ENCODE data around the gene NAGK.
A peak's percentile ranks its signal among the peaks of the same experiment; 100 is the strongest.
"Not testable (repeated sequence)": the region's sequence is repeated elsewhere in the genome, so short reads cannot be mapped to it uniquely, and the experiment has no call there.

Gene NAGK

DNA sequence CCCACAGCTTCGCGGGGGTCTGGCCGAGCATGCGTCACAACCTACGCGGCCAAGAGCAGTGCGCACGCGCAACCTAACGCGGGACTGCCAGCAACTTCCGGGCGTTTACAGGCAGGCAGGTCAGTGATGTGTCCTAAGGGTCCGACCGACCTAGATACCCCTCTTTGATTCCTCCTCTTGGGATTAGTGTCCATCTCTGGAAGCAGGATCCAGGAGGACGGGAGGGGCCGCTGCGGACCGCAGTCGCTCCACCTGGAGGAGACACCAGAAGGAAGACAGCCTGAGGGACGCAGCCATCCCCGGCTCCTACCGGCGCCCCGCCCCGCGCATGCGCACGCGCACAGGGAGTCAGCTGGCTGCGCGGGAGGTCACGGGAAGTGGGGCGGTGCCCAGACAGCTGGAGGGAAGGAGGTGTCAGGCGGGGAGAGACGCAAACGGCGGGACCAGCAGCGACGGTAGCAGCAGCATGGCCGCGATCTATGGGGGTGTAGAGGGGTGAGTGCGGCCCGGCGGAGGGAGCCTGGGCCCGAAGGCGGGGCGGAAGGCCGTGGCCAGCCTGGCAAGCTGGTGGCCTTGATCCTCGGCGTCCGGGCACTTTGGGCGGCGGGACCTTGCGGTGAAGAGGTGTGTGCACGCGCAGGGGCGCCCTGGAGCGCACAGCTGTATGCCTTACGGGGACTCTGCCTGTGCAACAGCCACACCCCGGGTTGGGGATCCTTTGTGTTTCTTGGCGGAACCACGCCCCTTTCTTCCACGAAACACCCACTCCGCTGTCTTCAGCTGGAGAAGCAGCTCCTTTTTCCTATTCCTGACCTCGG, at the start of gene NAGK:
TSS of gene NAGK (plus strand) at position 431 of the 818 bp plus-strand sequence. CDS start at position 467, 36 bp downstream.
- in situ Hi-C loops (cut with HindIII; ENCODE audit: low pct_unique_long_range_greater_than_20kb, low sequenced_read_pairs): no loop called here
- no peak for TF ChIP-seq JUND (IDR thresholded peaks at IDR 0.05; ENCODE audit: low read depth)
- peak; percentile 82 to 95 for DNase-seq (ENCODE audit: low read depth in 1 of 2, low spot score in 1 of 2)

DNA sequence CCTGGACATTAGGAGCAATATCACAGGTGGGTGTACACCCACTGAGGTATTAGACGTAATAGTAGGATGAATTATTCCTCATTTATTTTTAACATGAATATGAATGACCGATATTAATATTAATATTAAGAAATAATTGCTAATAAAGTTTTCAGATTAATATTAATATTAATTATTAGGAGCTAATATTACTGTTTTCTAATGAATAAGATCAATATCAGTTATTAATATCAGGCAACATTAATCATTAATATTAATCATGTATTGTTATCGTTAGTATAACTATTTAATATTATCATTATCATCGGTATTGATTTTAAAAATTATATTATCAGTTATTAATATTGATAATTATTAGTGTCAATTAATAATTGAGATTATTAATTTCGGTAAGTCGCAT, 48.5 kb upstream of the NAGK start:
- in situ Hi-C loops (cut with HindIII; ENCODE audit: low pct_unique_long_range_greater_than_20kb, low sequenced_read_pairs); DNase-seq (ENCODE audit: low read depth in 1 of 2, low spot score in 1 of 2): not testable (repeated sequence)

DNA sequence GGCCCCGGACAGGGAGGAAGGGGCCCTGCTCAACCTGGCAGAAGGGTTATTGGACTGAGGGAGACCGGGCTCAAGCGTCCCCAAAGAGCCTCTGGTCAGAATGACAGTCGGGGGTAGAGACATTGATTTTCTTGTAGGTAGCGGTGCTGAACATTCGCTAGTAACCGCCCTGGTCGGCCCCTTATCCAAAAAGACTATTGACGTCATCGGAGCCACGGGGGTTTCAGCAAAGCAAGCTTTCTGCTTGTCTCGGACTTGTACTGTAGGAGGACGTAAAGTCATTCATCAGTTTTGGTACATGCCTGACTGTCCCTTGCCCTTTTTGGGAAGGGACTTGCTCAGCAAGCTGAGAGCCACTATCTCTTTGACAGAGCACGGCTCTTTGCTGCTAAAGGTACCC, 47.1 kb upstream of the NAGK start:
- DNase-seq (ENCODE audit: low read depth in 1 of 2, low spot score in 1 of 2); in situ Hi-C loops (cut with HindIII; ENCODE audit: low pct_unique_long_range_greater_than_20kb, low sequenced_read_pairs): not testable (repeated sequence)

DNA sequence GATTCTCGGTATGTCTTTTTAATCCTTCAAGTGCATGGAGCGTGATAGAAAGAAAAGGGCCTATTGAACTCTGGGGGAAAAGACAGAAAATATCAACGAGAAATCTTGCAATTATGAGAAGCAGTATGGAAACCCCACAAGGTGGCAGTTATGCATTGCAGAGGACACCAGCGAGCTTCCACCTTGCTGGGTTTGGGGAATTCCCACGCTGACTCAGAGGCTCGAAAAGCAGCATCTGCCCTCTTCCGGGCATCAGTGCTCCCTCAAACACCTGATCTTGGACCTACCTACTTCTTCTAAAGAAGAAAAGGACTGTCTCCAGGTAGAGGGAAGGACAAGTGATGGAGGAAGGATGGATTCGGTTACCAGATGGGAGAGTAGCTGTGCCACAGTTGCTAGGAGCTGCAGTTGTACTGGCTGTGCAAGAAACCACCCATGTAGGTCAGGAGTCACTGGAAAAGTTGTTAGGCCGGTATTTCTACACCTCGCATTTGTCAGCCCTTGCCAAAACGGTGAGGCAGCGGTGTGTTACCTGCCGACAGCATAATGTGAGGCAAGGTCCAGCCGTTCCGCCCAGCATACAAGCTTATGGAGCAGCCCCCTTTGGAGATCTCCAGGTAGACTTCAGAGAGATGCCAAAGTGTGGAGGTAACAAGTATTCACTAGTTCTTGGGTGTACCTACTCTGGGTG, 44.8 kb upstream of the NAGK start:
- in situ Hi-C loops (cut with HindIII; ENCODE audit: low pct_unique_long_range_greater_than_20kb, low sequenced_read_pairs): not testable (repeated sequence)
- DNase-seq (ENCODE audit: low read depth in 1 of 2, low spot score in 1 of 2): peak in 1 of 2 experiments; percentile 85

DNA sequence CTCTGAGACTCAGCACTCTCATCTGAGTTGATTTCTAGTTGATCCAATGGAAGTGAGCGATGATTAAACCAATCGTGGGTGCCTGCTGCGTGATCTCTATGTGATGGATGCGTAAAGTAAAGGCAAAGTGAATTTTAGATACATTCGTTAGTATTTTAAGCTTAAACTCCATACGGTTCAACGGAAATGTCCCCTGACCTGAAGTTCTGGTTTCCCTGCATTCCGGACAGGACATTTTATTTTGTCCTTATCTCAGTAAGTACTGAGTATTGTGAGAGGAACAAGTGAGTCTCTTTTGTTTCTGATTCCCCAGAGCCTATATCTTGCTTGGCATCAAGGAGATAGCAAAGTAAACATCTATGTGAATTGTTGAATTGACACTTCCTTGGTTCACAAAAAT, 32.2 kb upstream of the NAGK start:
- peak in 1 of 2 experiments; percentile 33 for DNase-seq (ENCODE audit: low read depth in 1 of 2, low spot score in 1 of 2)
- in situ Hi-C loops (cut with HindIII; ENCODE audit: low pct_unique_long_range_greater_than_20kb, low sequenced_read_pairs): not testable (repeated sequence)

DNA sequence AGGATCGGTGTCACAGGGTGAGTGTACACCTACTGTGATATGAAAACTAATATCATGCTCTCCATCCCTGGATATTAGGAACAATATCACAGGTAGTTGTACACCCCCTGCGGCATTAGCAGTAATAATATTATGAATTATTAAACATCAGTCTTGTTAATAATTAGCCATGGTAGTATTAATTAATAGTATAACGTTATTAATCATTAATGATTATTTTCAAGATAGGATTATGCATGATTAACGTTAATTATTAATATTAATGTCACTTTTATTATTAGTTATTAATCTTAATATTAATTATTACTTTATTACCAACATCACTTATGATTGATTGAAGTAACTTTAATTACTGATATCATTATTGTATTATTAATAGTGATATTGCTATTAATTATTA, 26.2 kb upstream of the NAGK start:
- DNase-seq (ENCODE audit: low read depth in 1 of 2, low spot score in 1 of 2): no peak
- in situ Hi-C loops (cut with HindIII; ENCODE audit: low pct_unique_long_range_greater_than_20kb, low sequenced_read_pairs): no loop called here
- no peak for TF ChIP-seq JUND (IDR thresholded peaks at IDR 0.05; ENCODE audit: low read depth)

DNA sequence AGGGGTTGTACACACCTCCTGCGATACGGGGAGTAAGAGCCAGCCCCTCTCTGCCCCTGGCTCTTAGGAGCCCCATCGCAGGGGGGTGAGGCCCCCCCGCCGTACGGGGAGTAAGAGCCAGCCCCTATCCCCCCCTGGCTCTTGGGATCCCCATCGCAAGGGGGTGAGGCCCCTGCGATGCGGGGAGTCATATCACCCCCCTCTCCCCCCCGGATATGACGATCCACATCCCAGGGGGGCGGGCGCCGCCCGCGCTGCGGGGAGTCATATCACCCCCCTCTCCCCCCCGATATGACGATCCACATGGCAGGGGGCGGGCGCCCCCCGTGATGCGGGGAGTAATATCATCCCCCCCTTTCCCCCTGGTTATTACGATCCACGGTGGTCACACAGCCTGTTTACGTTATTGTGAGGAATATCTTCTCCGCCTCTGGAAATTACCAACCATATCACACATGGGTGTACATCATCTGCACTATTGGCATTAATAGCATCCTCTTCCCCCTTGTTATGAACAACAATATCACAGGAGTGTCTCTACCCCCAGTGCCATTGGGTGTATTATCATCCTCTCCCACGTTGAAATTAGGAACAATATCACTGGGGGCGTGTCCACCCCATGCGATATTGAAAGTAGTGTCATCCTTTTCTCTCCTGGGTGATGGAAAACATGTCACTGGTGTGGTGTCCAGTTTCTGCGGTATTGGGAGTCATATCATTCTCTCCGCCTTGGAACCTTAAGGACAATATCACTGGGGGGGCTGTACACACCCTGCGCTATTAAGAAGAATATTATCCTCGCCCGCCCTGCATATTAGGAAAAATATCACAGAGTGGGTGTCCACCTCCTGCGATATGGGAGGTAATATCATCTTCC, 24.7 kb upstream of the NAGK start:
- in situ Hi-C loops (cut with HindIII; ENCODE audit: low pct_unique_long_range_greater_than_20kb, low sequenced_read_pairs): no loop called here
- no peak for TF ChIP-seq JUND (IDR thresholded peaks at IDR 0.05; ENCODE audit: low read depth)
- DNase-seq (ENCODE audit: low read depth in 1 of 2, low spot score in 1 of 2): no peak

DNA sequence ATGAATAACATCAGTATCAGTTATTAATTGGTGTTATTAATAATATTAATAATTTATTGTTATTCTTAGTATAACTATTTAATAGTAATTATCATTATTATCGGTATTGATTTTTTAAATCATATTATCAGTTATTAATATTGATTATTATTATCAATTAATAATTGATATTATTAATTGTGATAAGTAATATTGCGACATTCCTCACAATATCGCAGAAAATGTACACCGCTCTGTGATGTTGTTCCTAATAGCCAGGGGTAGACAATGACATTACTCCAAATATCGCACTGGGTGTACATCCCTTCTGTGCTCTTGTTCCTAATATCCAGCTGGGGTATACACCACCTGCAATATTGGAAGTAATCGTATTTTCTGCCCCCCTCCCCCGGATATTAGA, 23.3 kb upstream of the NAGK start:
- no peak for TF ChIP-seq JUND (IDR thresholded peaks at IDR 0.05; ENCODE audit: low read depth)
- in situ Hi-C loops (cut with HindIII; ENCODE audit: low pct_unique_long_range_greater_than_20kb, low sequenced_read_pairs): no loop called here
- DNase-seq (ENCODE audit: low read depth in 1 of 2, low spot score in 1 of 2): no peak

DNA sequence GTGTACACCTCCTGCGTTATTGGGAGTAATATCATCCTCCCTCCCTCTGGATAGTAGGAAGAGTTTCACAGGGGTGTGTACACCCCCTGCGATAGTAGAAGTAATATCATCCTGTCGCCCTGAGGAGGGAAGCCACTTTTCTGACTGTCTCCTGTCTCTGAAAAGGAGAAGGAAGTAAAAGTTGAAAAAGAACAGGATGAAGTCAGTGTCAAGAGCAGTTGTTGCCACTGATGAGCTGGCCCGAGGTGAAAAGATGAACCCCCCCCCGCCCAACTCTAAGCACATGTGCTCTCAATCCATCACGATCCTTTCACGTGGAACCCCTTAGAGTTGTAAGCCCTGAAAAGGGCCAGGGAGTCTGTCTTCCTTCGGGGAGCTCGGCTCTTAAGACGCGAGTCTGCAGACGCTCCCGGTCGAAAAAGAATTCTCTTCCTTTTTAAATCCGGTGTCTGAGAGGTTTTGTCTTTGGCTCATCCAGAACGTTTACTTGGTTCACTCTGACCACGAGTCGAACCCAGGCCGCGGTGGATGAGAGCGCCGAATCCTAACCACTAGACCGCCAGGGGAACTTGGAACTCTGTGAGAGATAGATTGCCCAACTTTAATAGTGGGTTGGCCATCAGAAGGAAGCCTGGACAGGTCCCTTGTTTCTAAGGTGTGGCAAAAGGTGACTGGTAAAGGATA, 22.4 kb upstream of the NAGK start:
- no peak for TF ChIP-seq JUND (IDR thresholded peaks at IDR 0.05; ENCODE audit: low read depth)
- no peak for DNase-seq (ENCODE audit: low read depth in 1 of 2, low spot score in 1 of 2)
- in situ Hi-C loops (cut with HindIII; ENCODE audit: low pct_unique_long_range_greater_than_20kb, low sequenced_read_pairs): no loop called here

DNA sequence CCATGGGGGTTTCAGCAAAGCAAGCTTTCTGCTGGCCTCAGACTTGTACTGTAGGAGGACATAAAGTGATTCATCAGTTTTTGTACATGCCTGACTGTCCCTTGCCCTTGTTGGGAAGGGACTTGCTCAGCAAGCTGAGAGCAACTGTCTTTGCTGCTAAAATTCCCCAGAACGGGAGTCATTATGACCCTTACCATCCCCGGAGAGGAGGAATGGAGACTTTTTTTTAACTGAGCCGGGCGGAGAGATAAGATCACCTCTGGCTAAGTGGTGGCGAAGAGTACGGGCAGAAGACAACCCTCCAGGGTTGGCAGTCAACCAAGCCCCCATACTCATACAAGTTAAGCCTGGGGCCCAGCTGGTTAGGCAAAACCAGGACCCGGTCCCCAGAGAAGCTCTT, 20.4 kb upstream of the NAGK start:
- in situ Hi-C loops (cut with HindIII; ENCODE audit: low pct_unique_long_range_greater_than_20kb, low sequenced_read_pairs): no loop called here
- no peak for DNase-seq (ENCODE audit: low read depth in 1 of 2, low spot score in 1 of 2)
- TF ChIP-seq JUND (IDR thresholded peaks at IDR 0.05; ENCODE audit: low read depth): no peak

DNA sequence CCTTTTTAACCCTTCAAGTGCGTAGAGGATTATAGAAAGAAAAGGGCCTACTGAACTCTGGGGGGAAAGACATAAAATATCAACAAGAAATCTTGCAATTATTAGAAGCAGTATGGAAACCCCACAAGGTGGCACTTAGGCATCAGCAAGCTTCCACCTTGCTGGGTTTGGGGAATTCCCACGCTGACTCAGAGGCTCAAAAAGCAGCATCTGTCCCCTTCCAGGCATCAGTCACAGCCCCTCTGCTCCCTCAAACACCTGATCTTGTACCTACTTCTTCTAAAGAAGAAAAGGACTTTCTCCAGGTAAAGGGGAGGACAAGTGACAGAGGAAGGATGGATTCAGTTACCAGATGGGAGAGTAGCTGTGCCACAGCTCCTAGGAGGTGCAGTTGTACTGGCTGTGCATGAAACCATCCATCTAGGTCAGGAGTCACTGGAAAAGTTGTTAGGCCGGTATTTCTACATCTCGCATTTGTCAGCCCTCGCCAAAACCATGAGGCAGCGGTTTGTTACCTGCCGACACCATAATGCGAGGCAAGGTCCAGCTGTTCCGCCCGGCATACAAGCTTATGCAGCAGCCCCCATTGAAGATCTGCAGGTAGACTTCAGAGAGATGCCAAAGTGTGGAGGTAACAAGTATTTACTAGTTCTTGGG, 18.6 kb upstream of the NAGK start:
- in situ Hi-C loops (cut with HindIII; ENCODE audit: low pct_unique_long_range_greater_than_20kb, low sequenced_read_pairs): not testable (repeated sequence)
- DNase-seq (ENCODE audit: low read depth in 1 of 2, low spot score in 1 of 2): peak in 1 of 2 experiments; percentile 72

DNA sequence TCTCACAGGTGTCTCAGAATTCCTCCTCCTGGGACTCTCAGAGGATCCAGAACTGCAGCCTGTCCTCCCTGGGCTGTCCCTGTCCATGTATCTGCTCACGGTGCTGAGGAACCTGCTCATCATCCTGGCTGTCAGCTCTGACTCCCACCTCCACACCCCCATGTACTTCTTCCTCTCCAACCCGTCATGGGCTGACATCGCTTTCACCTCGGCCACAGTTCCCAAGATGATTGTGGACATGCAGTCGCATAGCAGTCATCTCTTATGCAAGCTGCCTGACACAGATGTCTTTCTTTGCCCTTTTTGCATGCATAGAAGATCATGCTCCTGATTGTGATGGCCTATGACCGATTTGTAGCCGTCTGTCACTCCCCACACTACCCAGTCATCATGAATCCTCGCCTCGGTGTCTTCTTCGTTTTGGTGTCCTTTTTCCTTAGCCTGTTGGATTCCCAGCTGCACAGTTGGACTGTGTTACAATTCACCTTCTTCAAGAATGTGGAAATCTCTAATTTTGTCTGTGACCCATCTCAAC, 13.2 kb upstream of the NAGK start:
- in situ Hi-C loops (cut with HindIII; ENCODE audit: low pct_unique_long_range_greater_than_20kb, low sequenced_read_pairs); DNase-seq (ENCODE audit: low read depth in 1 of 2, low spot score in 1 of 2): not testable (repeated sequence)
